ENCODE data around the gene EIPR1.
A peak's percentile ranks its signal among the peaks of the same experiment; 100 is the strongest.
"Not testable (repeated sequence)": the region's sequence is repeated elsewhere in the genome, so short reads cannot be mapped to it uniquely, and the experiment has no call there.

EIPR1 gene

GRCh38 chr2:3187467-3187866, 190.2 kb downstream of the EIPR1 start:
- no peak for DNase-seq

GRCh38 chr2:3186766-3187165, 190.9 kb downstream of the EIPR1 start:
- DNase-seq = no peak

GRCh38 chr2:3185910-3186309, 191.7 kb downstream of the EIPR1 start:
- DNase-seq = no peak

- no peak for DNase-seq
Measured at GRCh38 chr2:3185256-3185655, 192.4 kb downstream of the EIPR1 start.

GRCh38 chr2:3184167-3184566, 193.5 kb downstream of the EIPR1 start:
- no peak for DNase-seq

- DNase-seq = no peak
Measured at GRCh38 chr2:3183766-3184165, 193.9 kb downstream of the EIPR1 start.

- no peak for DNase-seq
Measured at GRCh38 chr2:3182848-3183247, 194.8 kb downstream of the EIPR1 start.

- no peak for DNase-seq
Measured at GRCh38 chr2:3181416-3182010, 196.1 kb downstream of the EIPR1 start.

- DNase-seq = not testable (repeated sequence)
Measured at GRCh38 chr2:3180909-3181221, 196.8 kb downstream of the EIPR1 start.

GRCh38 chr2:3180082-3180908, 197.3 kb downstream of the EIPR1 start:
- DNase-seq = no peak

- no peak for DNase-seq
Measured at GRCh38 chr2:3179626-3180025, 198.0 kb downstream of the EIPR1 start.

GRCh38 chr2:3179208-3179607, 198.4 kb downstream of the EIPR1 start:
- peak; percentile 16 for DNase-seq

- no peak for DNase-seq
Measured at GRCh38 chr2:3178578-3179031, 199.0 kb downstream of the EIPR1 start.

GRCh38 chr2:3177891-3178577, 199.6 kb downstream of the EIPR1 start:
- no peak for DNase-seq

- no peak for DNase-seq
Measured at GRCh38 chr2:3176869-3177255, 200.8 kb downstream of the EIPR1 start.

GRCh38 chr2:3176071-3176868, 201.3 kb downstream of the EIPR1 start:
- DNase-seq = no peak

- no peak for DNase-seq
Measured at GRCh38 chr2:3175568-3175955, 202.1 kb downstream of the EIPR1 start.

GRCh38 chr2:3174626-3175567, 202.7 kb downstream of the EIPR1 start:
- DNase-seq = no peak

GRCh38 chr2:3173031-3173430, 204.6 kb downstream of the EIPR1 start:
- no peak for DNase-seq

- DNase-seq = no peak
Measured at GRCh38 chr2:3172265-3172935, 205.2 kb downstream of the EIPR1 start.

GRCh38 chr2:3171564-3172264, 205.9 kb downstream of the EIPR1 start:
- no peak for DNase-seq

Data from activated naive CD4-positive, alpha-beta T cell treated with Interleukin-2 at 50 U/mL for 16 hours (primary cell).